Mucosa of descending colon (tissue), 3 donors: ENCODE results near the gene FGF9. TPM values are rescaled to one million over a fixed set of nuclear protein-coding genes. Genes with fewer than 3 reads are reported as not detected.
A peak's percentile ranks its signal among the peaks of the same experiment; 100 is the strongest.

Experiments used
- ATAC-seq: fragments of 200-7000 bp; cut with Tn5 transposase; one replicate; pipeline ENCODE4 v1.9.1; 2020; ENCODE audit warnings: mild to moderate bottlenecking, moderate library complexity
- DNase-seq, 3 donors: peaks; one replicate each; pipeline ENCODE4 v3.0.0-alpha.2; 2020
- H3K36me3 ChIP-seq: fragments of 200-600 bp; one replicate; pipeline ENCODE4 v1.8.0; 2021; ENCODE audit warnings: low read depth, mild to moderate bottlenecking
- H3K4me1 ChIP-seq: fragments of 200-600 bp; one replicate; pipeline ENCODE4 v1.8.0; 2021; ENCODE audit warnings: low read depth, mild to moderate bottlenecking
- H3K4me3 ChIP-seq: fragments of 200-600 bp; one replicate; pipeline ENCODE4 v1.8.0; 2021; ENCODE audit warnings: mild to moderate bottlenecking
- H3K9me3 ChIP-seq: fragments of 200-600 bp; one replicate; pipeline ENCODE4 v1.8.0; 2021; ENCODE audit warnings: mild to moderate bottlenecking
- intact Hi-C, 2 donors: fragments of 100-400 bp; cut with DNase I in 1 of 2; cut with micrococcal nuclease in 1 of 2; formaldehyde crosslinking; loops; one replicate each; pipeline versions ENCODE4 v1.11.0 to v1.11.1; 2022; cut with DNase I, micrococcal nuclease
- total RNA-seq, 3 donors: library from RNA; stranded (reverse); fragmentation: NEBNext Ultra II Directional in 2 of 3; extraction: Animal tissue kit (Norgen Biotek cat#: 25700) in 2 of 3; gene quantifications; one replicate each; pipeline versions ENCODE4 v1.2.1 to v1.2.4, GENCODE V29; 2021 to 2023
- TF ChIP-seq, protein P1 (sequence below): fragments of 200-600 bp; IDR thresholded peaks from one replicate; pipeline ENCODE4 v1.8.0; 2022; ENCODE audit warnings: antibody characterized with exemption, mild to moderate bottlenecking
- donor health status: DM: no; HTN: no; CAD: no; lungs with moderate emphysema.
- donor health status: DM: no; HTN: no; CAD: no.
- donor health status: DM: no; HTN: yes; CAD: no.

The FGF9 gene
- total RNA-seq, 3 donors from 2014 or later, result 1.2 to 2.6 (median 2.3) TPM

GRCh38 chr13:21739771-21740170 lies 68.9 kb downstream of the FGF9 start:
- no peaks in the 10 kb centered on the region for H3K9me3 ChIP-seq
- DNase-seq (no peak), ATAC-seq (no peak)
- peaks cover 3% of the 10 kb centered on the region for H3K4me1 ChIP-seq
- TF ChIP-seq, protein P1, sequence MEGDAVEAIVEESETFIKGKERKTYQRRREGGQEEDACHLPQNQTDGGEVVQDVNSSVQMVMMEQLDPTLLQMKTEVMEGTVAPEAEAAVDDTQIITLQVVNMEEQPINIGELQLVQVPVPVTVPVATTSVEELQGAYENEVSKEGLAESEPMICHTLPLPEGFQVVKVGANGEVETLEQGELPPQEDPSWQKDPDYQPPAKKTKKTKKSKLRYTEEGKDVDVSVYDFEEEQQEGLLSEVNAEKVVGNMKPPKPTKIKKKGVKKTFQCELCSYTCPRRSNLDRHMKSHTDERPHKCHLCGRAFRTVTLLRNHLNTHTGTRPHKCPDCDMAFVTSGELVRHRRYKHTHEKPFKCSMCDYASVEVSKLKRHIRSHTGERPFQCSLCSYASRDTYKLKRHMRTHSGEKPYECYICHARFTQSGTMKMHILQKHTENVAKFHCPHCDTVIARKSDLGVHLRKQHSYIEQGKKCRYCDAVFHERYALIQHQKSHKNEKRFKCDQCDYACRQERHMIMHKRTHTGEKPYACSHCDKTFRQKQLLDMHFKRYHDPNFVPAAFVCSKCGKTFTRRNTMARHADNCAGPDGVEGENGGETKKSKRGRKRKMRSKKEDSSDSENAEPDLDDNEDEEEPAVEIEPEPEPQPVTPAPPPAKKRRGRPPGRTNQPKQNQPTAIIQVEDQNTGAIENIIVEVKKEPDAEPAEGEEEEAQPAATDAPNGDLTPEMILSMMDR, result no peak
- H3K4me3 ChIP-seq, result no peak overlapping the region
- H3K36me3 ChIP-seq, result no peaks in the 10 kb centered on the region
- intact Hi-C loops, result no loop called here

DNA sequence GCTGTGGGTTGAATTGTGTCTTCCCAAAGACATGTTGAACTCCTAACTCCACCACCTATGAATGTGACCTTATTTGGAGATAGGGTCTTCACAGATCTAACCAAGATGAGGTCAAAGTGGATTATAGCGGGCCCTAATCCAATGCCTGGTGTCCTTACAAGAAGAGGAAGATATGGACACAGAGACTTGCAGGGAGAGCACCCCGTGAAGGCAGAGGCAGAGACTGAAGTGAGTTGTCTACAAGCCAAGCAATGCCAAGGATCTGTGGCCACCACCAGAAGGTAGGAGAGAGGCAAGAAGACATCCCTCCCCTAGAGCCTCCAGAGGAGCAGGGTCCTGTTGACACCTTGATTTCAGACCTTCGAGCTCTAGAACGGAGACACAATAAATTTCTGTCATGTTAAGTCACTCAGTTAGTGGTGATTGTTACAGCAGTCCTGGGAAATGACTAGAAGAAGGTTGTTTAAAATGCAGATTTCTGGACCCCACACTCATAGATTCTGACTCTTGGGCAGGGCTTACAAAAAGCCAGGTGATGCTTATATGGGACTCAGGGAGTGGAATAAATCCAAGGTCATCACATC lies 70.6 kb downstream of the FGF9 start:
- Histone ChIP-seq H3K4me3 (no peak overlapping the region), H3K36me3 (no peaks in the 10 kb centered on the region), H3K9me3 (no peaks in the 10 kb centered on the region), H3K4me1 (peaks cover 3% of the 10 kb centered on the region)
- ATAC-seq, result peak; percentile 23
- intact Hi-C loops, result no loop called here
- TF ChIP-seq, protein P1, result no peak
- DNase-seq, result no peak

DNA sequence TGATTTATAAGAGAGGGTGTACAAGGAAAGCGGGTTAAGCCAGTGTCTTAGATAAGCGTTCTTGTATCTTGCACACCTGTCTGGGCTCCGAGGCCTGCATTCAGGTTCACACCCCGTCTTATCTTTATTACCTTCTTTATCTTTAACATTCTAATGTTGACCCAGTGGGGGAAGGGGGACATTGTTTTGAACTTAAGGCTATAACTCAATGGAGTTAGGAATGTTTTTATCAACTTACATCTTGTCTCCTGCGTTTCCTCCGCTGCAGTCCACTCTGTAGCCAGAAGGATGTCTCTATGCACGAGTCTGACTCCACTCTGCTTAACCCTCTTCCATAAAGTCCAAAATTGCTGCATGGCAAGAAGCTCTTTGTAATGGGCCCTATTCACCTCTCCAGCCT lies 71.2 kb downstream of the FGF9 start:
- no peaks in the 10 kb centered on the region for H3K9me3 ChIP-seq
- intact Hi-C loops, result no loop called here
- DNase-seq (peak in 1 of 3 donors; percentile 78), ATAC-seq (peak; percentile 96)
- TF ChIP-seq, protein P1, result no peak
- H3K4me1 ChIP-seq, result peaks cover 3% of the 10 kb centered on the region
- H3K36me3 ChIP-seq, result no peaks in the 10 kb centered on the region
- no peak overlapping the region for H3K4me3 ChIP-seq

DNA sequence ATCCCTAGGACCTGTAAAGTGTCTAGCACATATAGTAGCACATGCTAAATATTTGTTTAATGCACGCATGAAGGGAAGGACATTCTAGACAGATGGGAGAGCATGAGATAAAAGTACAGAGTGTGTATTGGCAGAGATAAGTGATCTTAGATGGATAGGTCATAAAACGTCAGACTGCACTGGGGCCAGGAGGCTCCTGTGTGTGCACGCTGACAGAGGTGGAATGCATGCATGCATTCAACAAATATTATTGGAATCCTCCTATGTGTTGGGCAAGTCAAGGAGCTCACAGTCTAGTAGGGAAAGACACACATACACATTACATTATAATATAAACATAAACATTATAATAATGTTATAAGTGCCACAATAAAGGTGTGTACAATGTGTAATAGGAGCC lies 73.3 kb downstream of the FGF9 start:
- ATAC-seq (no peak), DNase-seq (no peak)
- TF ChIP-seq, protein P1, result no peak
- Histone ChIP-seq H3K9me3 (no peaks in the 10 kb centered on the region), H3K4me3 (no peak overlapping the region), H3K36me3 (no peaks in the 10 kb centered on the region), H3K4me1 (peaks cover 3% of the 10 kb centered on the region)
- intact Hi-C loops, result no loop called here

DNA sequence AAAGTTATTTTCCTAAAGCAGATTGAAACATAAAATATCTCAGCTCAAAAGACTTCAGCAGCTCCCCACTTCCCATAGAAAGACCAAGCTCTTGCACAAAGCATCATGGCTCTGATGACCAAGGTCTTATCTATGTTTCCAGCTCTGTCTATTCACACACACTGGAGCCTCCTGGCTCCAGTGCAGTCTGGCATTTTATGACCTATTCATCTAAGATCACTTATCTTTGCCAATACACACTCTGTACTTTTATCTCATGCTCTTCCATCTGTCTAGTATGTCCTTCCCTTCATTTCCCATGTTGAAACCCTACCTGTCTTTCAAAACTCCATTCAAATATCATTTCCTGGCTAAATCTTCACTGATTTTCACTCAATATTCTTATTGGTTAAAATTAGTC lies 74.4 kb downstream of the FGF9 start:
- H3K4me3 ChIP-seq, result no peak overlapping the region
- intact Hi-C loops, result no loop called here
- ATAC-seq, result no peak
- TF ChIP-seq, protein P1, result no peak
- H3K9me3 ChIP-seq, result no peaks in the 10 kb centered on the region
- DNase-seq, result no peak
- H3K4me1 ChIP-seq, result peaks cover 3% of the 10 kb centered on the region
- H3K36me3 ChIP-seq, result no peaks in the 10 kb centered on the region

DNA sequence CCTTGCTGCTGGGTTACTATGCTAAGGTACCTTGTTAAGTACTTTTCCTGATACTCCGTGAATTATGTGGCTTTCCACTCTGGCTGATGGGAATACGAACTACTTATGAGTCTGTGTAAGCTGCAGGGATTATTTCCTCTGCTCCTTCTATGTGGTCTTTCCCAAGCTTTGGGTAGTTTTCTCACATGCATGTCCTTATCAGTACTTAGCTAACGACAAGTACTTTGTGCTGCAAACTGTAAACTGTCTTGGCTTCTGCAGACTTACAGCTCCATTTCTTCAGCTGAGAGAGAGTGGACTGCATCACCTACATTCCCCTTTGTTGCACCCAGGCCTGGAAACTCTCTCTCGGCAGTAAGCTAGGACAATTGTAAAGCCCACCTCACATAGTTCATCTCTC lies 76.6 kb downstream of the FGF9 start:
- no peaks in the 10 kb centered on the region for H3K36me3 ChIP-seq
- TF ChIP-seq, protein P1, result no peak
- H3K4me1 ChIP-seq, result no peaks in the 10 kb centered on the region
- intact Hi-C loops, result no loop called here
- no peak for ATAC-seq
- DNase-seq, result no peak
- no peaks in the 10 kb centered on the region for H3K9me3 ChIP-seq
- H3K4me3 ChIP-seq, result no peak overlapping the region
